Gastroesophageal sphincter (tissue), 4 donors: Measurements from ENCODE around the gene CFAP77. TPM values are rescaled to one million over a fixed set of nuclear protein-coding genes. Genes with fewer than 3 reads are reported as not detected.

ENCODE experiments used
- ATAC-seq: fragments of 150-250 bp; one replicate; pipeline ENCODE4 v1.9.1; 2016; ENCODE audit warnings: mild to moderate bottlenecking, moderate library complexity
- H3K27ac ChIP-seq, 4 donors: fragments of 200-600 bp; sonication (generic) in 3 of 4; 1 replicate in 3 of 4; 2 replicates in 1 of 4; pipeline ENCODE4 v1.5.1; 2016 to 2019
- H3K27me3 ChIP-seq: fragments of 200-600 bp; sonication (generic); one replicate; pipeline ENCODE4 v1.5.1; 2019
- H3K36me3 ChIP-seq, 2 donors: fragments of 200-600 bp; sonication (generic); one replicate each; pipeline ENCODE4 v1.5.1; 2019; ENCODE audit warnings: control low read depth in 1 of 2
- H3K4me1 ChIP-seq, 3 donors: fragments of 200-600 bp; sonication (generic); 1 replicate in 2 of 3; 2 replicates in 1 of 3; pipeline ENCODE4 v1.5.1; 2016 to 2019; ENCODE audit warnings: control low read depth in 2 of 3
- H3K4me3 ChIP-seq, 2 donors: fragments of 200-600 bp; sonication (generic); one replicate each; pipeline ENCODE4 v1.5.1; 2019; ENCODE audit warnings: mild to moderate bottlenecking in 1 of 2, moderate library complexity in 1 of 2
- H3K9me3 ChIP-seq, 3 donors: fragments of 200-600 bp; sonication (generic); one replicate each; pipeline ENCODE4 v1.5.1; 2017 to 2019; ENCODE audit warnings: control low read depth in 2 of 3
- EP300 ChIP-seq: sonication (generic); formaldehyde crosslinking; IDR thresholded peaks from one replicate; pipeline ENCODE4 v1.6.1; 2017; ENCODE audit warnings: antibody characterized with exemption, mild to moderate bottlenecking
- POLR2A ChIP-seq, 2 donors: fragments of 450-650 bp; IDR thresholded peaks; one replicate each; pipeline ENCODE4 v1.6.1; 2017; ENCODE audit warnings: antibody characterized with exemption in 2 of 2, mild to moderate bottlenecking in 2 of 2, moderate library complexity in 1 of 2
- POLR2AphosphoS5 ChIP-seq: sonication (generic); formaldehyde crosslinking; IDR thresholded peaks from one replicate; pipeline ENCODE4 v1.6.1; 2017; ENCODE audit warnings: antibody characterized with exemption
- WGBS, 2 donors: methylation state at CpG; one replicate each; pipeline ENCODE4 v1.1.5; 2018; ENCODE audit warnings: low coverage in 1 of 2; 5-methylcytosine and 5-hydroxymethylcytosine counted together
- total RNA-seq, 4 donors: library from RNA; depleted of rRNA; stranded (reverse); fragments of >200 nt; gene quantifications; one replicate each; pipeline ENCODE4 v1.1.0, GENCODE V29; 2016
- TF ChIP-seq, protein P1 (sequence below), 4 experiments: fragments of 200-600 bp in 2 of 4; fragments of 450-650 bp in 2 of 4; sonication (generic) in 1 of 4; IDR thresholded peaks; one replicate each; pipeline ENCODE4 v1.5.1; 2017 to 2019; ENCODE audit warnings: antibody characterized with exemption in 4 of 4, mild to moderate bottlenecking in 2 of 4, moderate library complexity in 2 of 4

Gene CFAP77
- total RNA-seq, 4 donors from 2014 or later, result not detected

DNA sequence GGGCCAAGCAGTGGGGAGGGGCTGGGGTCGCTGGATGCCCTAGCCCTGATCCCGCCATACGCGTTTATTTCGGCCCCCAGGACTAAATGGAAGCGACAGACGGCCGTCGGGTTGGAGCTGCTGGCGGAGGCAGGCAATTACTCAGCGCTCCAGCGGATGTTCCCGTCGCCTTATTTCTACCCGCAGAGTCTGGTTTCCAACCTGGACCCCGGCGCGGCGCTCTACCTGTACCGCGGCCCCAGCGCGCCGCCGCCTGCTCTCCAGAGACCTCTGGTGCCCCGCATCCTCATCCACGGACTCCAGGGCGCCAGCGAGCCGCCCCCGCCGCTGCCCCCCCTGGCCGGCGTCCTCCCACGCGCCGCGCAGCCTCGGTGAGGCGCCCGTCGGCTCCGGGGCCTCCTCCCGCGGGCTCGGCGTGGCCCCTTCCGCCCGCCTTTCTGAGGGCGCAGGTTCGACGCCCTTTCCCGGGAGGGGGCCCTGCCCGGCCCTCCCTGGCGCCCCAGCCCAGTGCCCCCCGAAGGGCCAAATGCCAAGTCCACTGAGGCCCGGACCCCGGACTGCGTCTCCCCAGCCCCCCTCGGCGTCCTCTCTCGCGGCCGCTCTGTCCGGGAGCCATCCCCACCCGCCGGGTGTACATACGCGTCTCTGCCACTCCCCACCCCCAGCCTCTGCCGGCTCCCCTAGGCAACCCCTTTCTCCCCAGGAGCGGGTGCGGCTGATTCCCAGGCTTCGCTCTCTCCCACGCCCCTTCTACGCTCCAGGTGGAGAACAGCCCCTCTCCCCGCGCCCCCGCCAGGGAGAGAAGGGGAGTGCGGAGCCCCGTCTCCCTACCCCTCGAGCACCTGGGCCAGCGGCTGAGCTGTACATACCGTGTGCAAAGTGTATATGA, 179.4 kb downstream of the CFAP77 start:
- Histone ChIP-seq H3K36me3 (peaks cover 0 to 16% of the 10 kb centered on the region in 2 donors), H3K4me1 (peaks cover 0 to 33% (median 0%) of the 10 kb centered on the region in 3 donors), H3K9me3 (no peaks in the 10 kb centered on the region), H3K27me3 (peaks cover 99% of the 10 kb centered on the region), H3K27ac (no peak overlapping the region), H3K4me3 (no peak overlapping the region)
- no peak for ATAC-seq
- WGBS, 2 donors, result 5% methylated on average over 4 of the region's 83 CpGs; no CpG with 5 or more reads in 1 of the 2 donors
- TF ChIP-seq POLR2AphosphoS5 (no peak), POLR2A (IDR thresholded peaks at IDR 0.05) (no peak), EP300 (no peak)
- TF ChIP-seq, protein P1, sequence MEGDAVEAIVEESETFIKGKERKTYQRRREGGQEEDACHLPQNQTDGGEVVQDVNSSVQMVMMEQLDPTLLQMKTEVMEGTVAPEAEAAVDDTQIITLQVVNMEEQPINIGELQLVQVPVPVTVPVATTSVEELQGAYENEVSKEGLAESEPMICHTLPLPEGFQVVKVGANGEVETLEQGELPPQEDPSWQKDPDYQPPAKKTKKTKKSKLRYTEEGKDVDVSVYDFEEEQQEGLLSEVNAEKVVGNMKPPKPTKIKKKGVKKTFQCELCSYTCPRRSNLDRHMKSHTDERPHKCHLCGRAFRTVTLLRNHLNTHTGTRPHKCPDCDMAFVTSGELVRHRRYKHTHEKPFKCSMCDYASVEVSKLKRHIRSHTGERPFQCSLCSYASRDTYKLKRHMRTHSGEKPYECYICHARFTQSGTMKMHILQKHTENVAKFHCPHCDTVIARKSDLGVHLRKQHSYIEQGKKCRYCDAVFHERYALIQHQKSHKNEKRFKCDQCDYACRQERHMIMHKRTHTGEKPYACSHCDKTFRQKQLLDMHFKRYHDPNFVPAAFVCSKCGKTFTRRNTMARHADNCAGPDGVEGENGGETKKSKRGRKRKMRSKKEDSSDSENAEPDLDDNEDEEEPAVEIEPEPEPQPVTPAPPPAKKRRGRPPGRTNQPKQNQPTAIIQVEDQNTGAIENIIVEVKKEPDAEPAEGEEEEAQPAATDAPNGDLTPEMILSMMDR (IDR thresholded peaks at IDR 0.05), result no peak

DNA sequence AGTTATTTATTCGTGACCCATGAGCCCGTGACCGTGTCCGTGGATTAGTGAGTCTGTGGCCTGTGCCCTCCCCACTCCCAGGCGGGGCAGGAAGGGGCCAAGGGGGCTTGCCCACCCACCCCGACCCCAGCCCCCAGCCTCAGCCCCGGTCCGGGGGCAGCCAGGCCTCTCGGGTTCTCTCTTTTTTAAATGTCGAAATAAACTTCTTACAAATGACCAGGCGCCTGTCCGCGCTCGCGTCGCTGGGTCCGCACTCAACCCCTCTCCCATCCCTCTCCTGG, 180.0 kb downstream of the CFAP77 start:
- ATAC-seq, result no peak
- Histone ChIP-seq H3K27me3 (peaks cover 99% of the 10 kb centered on the region), H3K4me1 (peaks cover 0 to 33% (median 0%) of the 10 kb centered on the region in 3 donors), H3K36me3 (peaks cover 0 to 22% of the 10 kb centered on the region in 2 donors), H3K27ac (no peak overlapping the region), H3K4me3 (no peak overlapping the region), H3K9me3 (no peaks in the 10 kb centered on the region)
- TF ChIP-seq, protein P1 (IDR thresholded peaks at IDR 0.05), result no peak
- TF ChIP-seq POLR2AphosphoS5 (no peak), POLR2A (IDR thresholded peaks at IDR 0.05) (no peak), EP300 (no peak)
- WGBS, 2 donors, result 2 to 7% methylated on average over 5 to 7 of the region's 17 CpGs

DNA sequence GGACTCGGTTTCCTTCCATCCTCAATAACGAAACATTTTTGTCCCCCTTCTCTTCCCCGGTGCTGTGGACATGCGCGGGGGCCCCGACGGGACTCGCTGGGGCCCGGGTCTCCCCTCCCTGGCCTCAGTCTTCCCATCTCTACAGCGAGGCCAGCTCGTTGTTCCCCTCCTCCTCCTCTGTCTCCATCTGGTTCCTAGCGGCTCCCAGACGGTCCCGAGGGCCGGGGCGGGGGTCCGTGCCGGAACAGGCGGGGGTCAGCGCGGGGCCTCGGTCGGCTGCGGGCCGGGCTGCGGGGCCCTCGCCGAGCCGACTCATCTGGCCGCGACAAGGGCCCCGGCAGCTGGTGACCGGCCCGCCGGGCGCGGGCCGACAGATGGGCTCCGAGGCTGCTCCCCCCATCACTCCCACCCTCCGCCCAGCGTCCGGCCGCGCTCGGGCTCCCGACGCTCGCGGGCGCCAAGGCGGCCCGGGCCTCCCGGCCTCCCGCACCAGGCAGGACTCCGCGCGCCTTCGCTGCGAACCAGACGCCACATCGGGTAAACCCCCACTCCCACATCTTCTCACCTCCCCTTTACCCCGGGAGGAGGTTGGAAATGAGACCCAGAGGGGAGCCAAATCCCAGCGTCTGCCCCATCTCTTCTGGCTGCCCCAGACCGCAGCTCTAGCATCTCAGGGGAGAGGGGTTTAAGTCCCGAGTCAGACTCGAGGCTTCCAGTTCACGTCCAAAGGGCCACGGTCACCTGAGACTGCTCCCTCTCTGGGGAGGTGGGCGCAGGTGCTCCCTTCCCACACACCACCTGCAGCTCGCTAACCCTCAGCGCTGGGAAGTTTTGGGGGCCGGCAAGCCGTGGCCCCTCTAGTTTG, 180.5 kb downstream of the CFAP77 start:
- TF ChIP-seq, protein P1 (IDR thresholded peaks at IDR 0.05), result no peak
- TF ChIP-seq POLR2A (IDR thresholded peaks at IDR 0.05) (no peak), POLR2AphosphoS5 (no peak), EP300 (no peak)
- peaks cover 95% of the 10 kb centered on the region for H3K27me3 ChIP-seq
- WGBS, 2 donors, result 1 to 4% methylated on average over 5 to 14 of the region's 73 CpGs

DNA sequence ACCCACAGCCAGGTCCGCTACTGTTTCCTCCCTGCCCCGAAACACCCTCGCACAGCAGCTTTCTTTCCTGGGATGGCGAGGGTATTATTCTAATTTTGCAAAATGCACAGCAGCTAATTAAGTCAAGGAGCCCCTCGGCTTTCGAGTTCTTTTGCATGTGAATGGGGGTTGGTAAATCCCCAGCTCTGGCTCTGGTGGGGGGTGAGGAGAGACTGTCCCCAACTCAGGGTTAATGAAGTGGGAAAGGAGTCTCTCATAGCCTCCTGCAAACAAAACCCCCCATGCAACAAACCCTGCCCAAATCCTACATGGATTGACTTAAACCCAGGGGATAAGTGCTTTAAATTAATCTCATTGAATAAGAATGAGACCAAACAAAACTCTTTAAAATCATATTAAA, 181.2 kb downstream of the CFAP77 start:
- no peak overlapping the region for H3K4me3 ChIP-seq

More for the DNA sequence above, 180.5 kb downstream of the CFAP77 start:
- Histone ChIP-seq H3K36me3 (peaks cover 0 to 28% of the 10 kb centered on the region in 2 donors), H3K4me3 (no peak overlapping the region), H3K27ac (no peak overlapping the region), H3K9me3 (no peaks in the 10 kb centered on the region), H3K4me1 (peaks cover 0 to 33% (median 0%) of the 10 kb centered on the region in 3 donors)
- ATAC-seq, result no peak

More for the DNA sequence above, 181.2 kb downstream of the CFAP77 start:
- TF ChIP-seq POLR2AphosphoS5 (no peak), EP300 (no peak), POLR2A (IDR thresholded peaks at IDR 0.05) (no peak)
- TF ChIP-seq, protein P1 (IDR thresholded peaks at IDR 0.05), result no peak
- H3K9me3 ChIP-seq, result no peaks in the 10 kb centered on the region
- peaks cover 0 to 35% of the 10 kb centered on the region in 2 donors for H3K36me3 ChIP-seq
- no peak for ATAC-seq
- 10% methylated on average over 2 of the region's 6 CpGs; no CpG with 5 or more reads in 1 of the 2 donors for WGBS, 2 donors
- H3K27ac ChIP-seq, result no peak overlapping the region
- peaks cover 0 to 33% (median 0%) of the 10 kb centered on the region in 3 donors for H3K4me1 ChIP-seq
- H3K27me3 ChIP-seq, result peaks cover 88% of the 10 kb centered on the region
